CD4-positive, alpha-beta T cell treated with Interferon gamma for 1 hour (primary cell): Measurements from ENCODE around the gene NOL11.
"Not testable (repeated sequence)": the region's sequence is repeated elsewhere in the genome, so short reads cannot be mapped to it uniquely, and the experiment has no call there.

Experiments
- DNase-seq: peaks from one replicate; pipeline ENCODE4 v3.0.0-alpha.2; 2020

The NOL11 gene

DNA sequence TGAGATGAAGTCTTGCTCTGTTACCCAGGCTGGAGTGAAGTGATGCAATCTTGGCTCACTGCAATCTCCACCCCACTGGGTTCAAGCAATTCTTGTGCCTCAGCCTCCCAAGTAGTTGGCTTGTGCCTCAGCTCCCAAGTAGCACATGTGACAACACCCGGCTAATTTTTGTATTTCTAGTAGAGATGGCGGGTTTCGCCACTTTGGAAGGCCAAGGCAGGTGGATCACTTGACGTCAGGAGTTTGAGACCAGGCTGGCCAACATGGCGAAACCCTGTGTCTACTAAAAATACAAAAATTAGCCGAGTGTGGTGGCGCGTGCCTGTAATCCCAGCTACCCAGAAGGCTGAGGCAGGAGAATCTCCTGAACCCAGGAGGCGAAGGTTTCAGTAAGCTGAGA, 39.0 kb downstream of the NOL11 start:
- not testable (repeated sequence) for DNase-seq

DNA sequence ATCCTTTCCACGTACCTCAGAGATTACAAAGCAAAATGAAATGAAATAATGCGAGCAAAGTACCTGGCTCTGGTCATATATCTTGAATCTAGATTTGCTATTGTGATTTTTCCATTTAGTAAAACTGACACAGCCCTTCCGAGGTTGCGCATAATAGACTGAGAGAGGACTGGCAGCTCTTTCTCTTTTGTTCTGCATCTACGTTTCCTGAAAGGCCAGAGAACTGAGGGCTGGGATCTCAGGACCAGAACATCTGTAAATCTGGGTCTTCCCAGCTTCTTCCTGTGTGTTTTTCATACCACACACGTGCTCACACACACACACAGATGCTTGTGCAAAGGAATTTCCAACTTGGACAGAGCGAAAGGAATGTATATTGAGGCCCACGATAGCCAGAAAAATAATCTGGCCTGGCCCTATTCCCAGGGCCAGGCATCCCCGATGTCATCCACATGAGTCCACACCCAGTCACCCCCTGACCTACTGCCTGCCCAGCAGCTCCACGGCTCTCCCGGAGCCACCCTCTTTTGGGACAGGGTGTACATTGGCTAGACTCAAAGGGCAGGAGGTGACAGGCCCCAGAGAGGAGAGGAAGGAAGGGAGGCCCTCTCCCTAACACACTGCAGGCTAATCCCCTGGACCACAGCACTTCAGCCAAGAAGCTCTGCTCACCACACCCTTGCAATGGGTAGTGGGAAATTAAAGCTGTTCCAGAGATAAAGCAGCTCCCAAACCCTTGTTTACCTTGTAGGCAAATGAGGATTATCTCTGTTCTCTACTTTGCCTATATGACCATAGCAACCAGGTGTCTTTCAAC, 41.8 kb downstream of the NOL11 start:
- no peak for DNase-seq

DNA sequence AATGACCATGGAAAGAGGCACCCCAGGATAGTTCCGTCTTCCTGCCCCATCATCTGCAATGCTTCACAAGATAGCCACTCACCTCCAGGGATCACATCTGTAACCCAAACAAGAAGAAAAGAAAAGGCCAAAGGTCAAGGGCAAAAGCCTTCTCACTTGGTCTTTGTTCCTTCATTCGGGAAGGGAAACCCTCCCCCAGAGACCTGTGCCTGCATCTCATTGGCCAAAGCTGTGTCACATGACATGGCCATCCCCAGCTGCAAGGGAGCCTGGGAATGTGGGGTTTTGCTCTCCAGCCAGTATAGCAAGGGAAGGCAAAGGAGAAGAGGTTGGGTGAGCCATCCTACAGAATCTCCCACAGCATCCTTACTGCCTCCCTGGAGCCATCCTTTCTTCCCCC, 47.9 kb downstream of the NOL11 start:
- no peak for DNase-seq

DNA sequence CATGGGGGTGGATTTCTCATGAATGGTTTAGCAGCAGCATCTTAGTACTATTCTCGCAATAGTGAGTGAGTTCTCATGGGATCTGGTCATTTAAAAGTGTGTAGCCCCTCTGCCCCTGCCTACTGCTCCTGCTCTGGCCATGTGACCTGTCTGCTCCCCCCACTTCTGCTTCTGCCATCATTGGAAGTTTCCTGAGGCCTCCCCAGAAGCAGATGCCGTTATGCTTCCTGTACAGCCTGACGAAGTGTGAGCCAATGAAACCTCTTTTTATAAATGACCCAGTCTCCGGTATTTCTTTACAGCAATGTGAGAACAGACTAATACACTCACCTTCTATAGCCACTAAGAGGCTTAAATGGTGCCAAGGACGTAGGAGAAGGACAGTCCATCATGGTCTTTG, 51.5 kb downstream of the NOL11 start:
- no peak for DNase-seq

DNA sequence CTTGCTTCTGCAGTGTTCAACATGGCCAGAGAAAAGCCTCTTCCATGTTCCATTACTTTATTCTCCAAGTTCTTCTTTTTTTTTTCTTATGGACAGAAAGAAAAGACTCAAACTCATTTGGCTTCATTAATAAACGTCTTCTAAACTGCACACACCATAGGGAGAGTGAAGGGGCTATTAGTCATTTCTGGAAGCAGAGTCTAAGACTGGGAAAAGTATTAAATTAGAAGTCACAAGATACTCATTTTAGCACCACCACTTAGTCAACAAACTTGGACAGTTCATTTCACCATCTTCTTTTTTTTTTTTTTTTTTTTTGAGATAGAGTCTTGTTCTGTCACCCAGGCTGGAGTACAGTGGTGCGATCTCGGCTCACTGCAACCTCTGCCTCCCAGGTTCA, 52.8 kb downstream of the NOL11 start:
- DNase-seq: no peak

DNA sequence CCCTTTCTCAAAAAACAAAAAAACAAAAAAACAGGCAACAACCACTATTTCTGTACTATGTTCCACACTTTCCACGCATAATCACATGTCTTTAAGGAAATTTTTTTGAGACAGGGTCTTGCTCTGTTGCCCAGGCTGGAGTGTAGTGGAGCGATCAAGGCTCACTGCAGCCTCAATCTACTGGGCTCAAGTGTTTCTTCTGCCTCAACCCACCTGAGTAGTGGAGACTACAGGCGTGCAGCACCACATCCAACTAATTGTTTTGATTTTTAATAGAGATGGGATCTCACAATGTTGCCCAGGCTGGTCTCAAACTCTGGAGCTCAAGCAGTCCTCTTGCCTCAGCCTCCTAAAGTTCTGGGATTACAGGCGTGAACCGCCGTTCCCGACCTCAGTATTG, 54.9 kb downstream of the NOL11 start:
- DNase-seq: no peak

DNA sequence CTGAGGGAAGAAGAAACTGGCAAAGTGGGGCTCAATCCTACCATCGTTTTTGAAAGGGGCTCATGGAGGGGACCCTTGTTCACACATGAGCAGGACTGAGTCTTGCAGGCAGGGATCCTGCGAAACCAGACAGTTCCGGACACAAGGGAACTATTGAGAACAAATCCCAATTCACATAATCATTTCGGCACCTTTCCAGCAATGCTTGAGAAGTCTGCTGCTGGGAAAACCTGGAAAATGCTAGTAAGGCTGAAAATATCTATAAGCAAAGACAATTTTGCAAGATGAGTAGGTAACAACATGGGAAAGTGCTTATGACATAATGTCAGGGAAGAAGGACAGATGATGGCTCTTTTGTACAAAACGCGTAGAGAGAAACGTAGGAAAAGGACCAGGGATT, 55.5 kb downstream of the NOL11 start:
- no peak for DNase-seq

- peak; percentile 12 for DNase-seq
These were observed 61.4 kb downstream of the NOL11 start for GRCh38 chr17:67779098-67779672.

DNA sequence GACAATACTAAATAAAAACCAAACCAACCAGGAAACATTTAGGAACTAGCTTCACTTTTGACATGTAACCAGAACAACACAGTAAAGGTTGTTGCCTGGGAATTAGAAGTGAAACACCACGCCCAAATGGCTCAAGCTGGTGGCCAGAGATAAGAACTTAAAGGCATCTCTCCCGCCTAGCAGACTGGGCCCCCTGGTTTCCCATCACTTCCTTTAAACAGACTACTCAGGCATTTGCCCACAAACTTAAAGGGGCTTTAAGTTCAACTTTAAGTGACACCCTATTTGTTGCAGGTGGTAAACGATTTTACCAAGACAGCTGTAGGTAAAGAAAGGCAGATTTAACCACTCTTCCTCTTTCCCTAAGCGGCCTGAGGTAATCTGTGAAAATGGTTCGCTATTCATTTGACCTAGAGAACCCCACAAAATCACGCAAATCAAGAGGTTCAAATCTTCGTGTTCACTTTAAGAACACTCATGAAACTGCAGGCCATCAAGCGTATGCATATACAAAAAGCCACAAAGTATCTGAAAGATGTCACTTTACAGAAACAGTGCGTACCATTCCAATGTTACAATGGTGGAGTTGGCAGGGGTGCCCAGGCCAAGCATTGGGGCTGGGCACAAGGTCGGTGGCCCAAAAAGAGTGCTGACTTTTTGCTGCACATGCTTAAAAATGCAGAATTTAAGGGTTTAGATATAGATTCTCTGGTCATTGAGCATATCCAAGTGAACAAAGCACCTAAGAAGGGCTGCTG, 66.8 kb downstream of the NOL11 start:
- DNase-seq: no peak

GRCh38 chr17:67785122-67785477, 67.4 kb downstream of the NOL11 start:
- DNase-seq: no peak

DNA sequence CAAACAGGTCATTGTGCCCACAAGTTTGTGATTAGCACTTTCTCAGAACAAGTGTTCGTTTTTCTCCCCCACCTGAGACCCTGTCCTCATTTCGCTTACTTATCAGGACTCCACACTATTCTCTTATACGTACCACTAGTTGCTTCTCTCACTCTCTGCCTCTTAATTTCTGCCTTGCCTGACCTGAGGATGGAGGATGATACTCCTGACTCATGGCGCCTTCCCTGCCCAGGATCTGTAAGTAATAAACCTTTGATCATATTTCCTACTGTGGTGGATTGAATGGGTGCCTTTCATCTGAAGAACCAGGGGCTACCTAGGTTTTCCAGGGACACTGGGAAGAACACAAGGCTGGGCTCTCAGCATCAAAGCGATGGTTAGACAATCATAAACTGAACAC, 67.8 kb downstream of the NOL11 start:
- no peak for DNase-seq
